HepG2 (cell line): ENCODE measurements around the gene KIAA1755. TPM values are rescaled to one million over a fixed set of nuclear protein-coding genes. Genes with fewer than 3 reads are reported as not detected.
A peak's percentile ranks its signal among the peaks of the same experiment; 100 is the strongest.

Experiments
- CEBPZ ChIP-seq: IDR thresholded peaks from 2 replicates; pipeline ENCODE4 v1.6.1; 2012; ENCODE audit warnings: low read length, improper control_type of control experiment
- GTF2F1 ChIP-seq: fragments of 150-350 bp; IDR thresholded peaks from 2 replicates; pipeline ENCODE4 v1.6.1; 2014; ENCODE audit warnings: low read length
- JARID2 ChIP-seq: sonication (generic); formaldehyde crosslinking; IDR thresholded peaks from 2 replicates; pipeline ENCODE4 v1.8.1; 2023; ENCODE audit warnings: missing genetic modification reagents, inconsistent platforms; ENCODE audit not compliant: insufficient replicate concordance
- MTA1 ChIP-seq: sonication (generic); formaldehyde crosslinking; IDR thresholded peaks from 2 replicates; pipeline ENCODE4 v1.4.0; 2020; ENCODE audit warnings: missing genetic modification reagents, mild to moderate bottlenecking, borderline replicate concordance
- NR0B2 ChIP-seq: sonication (generic); formaldehyde crosslinking; IDR thresholded peaks from 2 replicates; pipeline ENCODE4 v1.4.0; 2020; ENCODE audit warnings: mild to moderate bottlenecking, missing genetic modification reagents
- POLR2A ChIP-seq, 2 experiments: IDR thresholded peaks; 2 replicates each; pipeline ENCODE4 v1.6.1; 2011; ENCODE audit warnings: low read depth in 2 of 2, low read length in 2 of 2, mild to moderate bottlenecking in 1 of 2, moderate library complexity in 1 of 2; ENCODE audit not compliant: insufficient read depth in 1 of 2
- PRDM4 ChIP-seq: sonication (generic); formaldehyde crosslinking; IDR thresholded peaks from 2 replicates; pipeline ENCODE4 v1.9.0; 2021; ENCODE audit warnings: missing genetic modification reagents, borderline replicate concordance
- SP1 ChIP-seq, 2 experiments: fragments of 450-650 bp in 1 of 2; sonication (generic) in 1 of 2; formaldehyde crosslinking in 1 of 2; IDR thresholded peaks; 2 replicates each; pipeline versions ENCODE4 v1.4.0 to v1.6.1; 2016 to 2020; ENCODE audit warnings: missing genetic modification reagents in 1 of 2
- SP5 ChIP-seq: IDR thresholded peaks from 2 replicates; pipeline ENCODE4 v1.6.1; 2016; ENCODE audit warnings: low read depth, borderline replicate concordance
- ZBTB8A ChIP-seq: sonication (generic); formaldehyde crosslinking; IDR thresholded peaks from 2 replicates; pipeline ENCODE4 v1.4.0; 2020; ENCODE audit warnings: mild to moderate bottlenecking, low read depth, missing genetic modification reagents, borderline replicate concordance
- ZKSCAN1 ChIP-seq: fragments of 150-350 bp; IDR thresholded peaks from 2 replicates; pipeline ENCODE4 v1.6.1; 2014; ENCODE audit warnings: low read length
- ZNF160 ChIP-seq: sonication (generic); formaldehyde crosslinking; IDR thresholded peaks from 2 replicates; pipeline ENCODE4 v1.8.0; 2022; ENCODE audit warnings: mild to moderate bottlenecking, inconsistent platforms, missing genetic modification reagents
- ZNF292 ChIP-seq: sonication (generic); formaldehyde crosslinking; IDR thresholded peaks from 2 replicates; pipeline ENCODE4 v1.8.1; 2022; ENCODE audit warnings: mild to moderate bottlenecking, low read depth, missing genetic modification reagents, borderline replicate concordance
- ZNF609 ChIP-seq: sonication (generic); formaldehyde crosslinking; IDR thresholded peaks from 2 replicates; pipeline ENCODE4 v1.4.0; 2020; ENCODE audit warnings: mild to moderate bottlenecking, missing genetic modification reagents, borderline replicate concordance
- polyA plus RNA-seq, 8 experiments: library from polyadenylated mRNA; depleted of rRNA in 3 of 8; stranded (reverse) in 7 of 8; unstranded in 1 of 8; fragments of >200 nt; fragmentation: Illumina TruSeq in 4 of 8; extraction: Trizol in 4 of 8; gene quantifications; 2 replicates each; pipeline versions ENCODE4 v1.2.1 to v1.2.3, GENCODE V29; 2011 to 2016; ENCODE audit warnings: low read depth in 4 of 8, missing spikeins in 1 of 8, mixed read lengths in 1 of 8; ENCODE audit not compliant: insufficient read depth in 1 of 8
- total RNA-seq, 5 experiments: library from RNA; depleted of rRNA; stranded (reverse); fragments of >200 nt; fragmentation: Illumina TruSeq; extraction: Trizol; gene quantifications; 2 replicates each; pipeline ENCODE4 v1.2.3, GENCODE V29; 2016; ENCODE audit warnings: low read depth in 1 of 5
- TF ChIP-seq, protein P1 (sequence below): sonication (generic); formaldehyde crosslinking; IDR thresholded peaks from 2 replicates; pipeline ENCODE4 v1.4.0; 2020; ENCODE audit warnings: mild to moderate bottlenecking, low read depth, missing genetic modification reagents

Gene KIAA1755
- total and polyA plus RNA-seq, 2 of the 13 experiments (the other 11 are each of a cell fraction or from before 2014, with no cell fraction given) = 0.04 TPM; not detected in 1

DNA sequence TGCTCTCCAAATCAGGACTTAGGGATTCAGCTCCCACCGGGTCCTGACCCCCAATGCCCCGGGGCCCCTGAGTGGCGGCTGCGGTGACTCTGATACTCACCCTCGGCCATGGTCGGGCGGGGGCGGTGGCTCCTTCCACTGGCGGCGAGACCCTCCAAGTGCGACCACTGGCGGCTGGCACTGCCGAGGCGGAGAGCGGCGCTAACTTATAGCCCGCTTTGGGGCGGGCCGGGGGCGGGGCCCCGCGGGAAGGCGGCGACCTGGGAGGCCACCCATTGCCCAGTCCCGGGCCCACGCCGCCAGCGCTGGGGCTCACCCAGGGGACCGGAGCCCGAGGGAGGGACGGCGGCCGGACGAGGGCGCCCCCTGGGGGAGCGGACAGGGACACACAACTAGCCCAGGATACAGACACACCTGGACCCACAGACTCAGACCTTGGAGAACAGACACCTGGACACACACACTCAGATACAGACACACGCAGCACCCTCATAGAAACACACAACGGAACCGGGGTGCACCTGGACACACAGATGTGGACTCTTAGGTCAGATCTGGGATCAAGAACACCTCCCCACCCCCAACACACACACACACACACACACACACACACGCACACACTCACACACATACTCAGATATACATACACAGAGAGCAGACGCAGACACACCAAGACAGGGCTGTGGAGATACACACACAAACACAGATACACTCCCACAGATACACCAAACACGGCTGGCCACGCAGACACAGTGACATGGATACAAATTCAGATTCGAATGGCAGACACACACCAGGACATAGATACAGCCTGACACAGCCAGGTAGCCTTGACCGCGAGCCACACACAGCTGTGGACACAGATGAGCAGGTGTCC, 95.2 kb downstream of the KIAA1755 start, which contains the start of gene TGM2 (continued):
- TF ChIP-seq ZNF609 (CRISPR knock-in tag) = peak; percentile 63
- peak in 1 of 2 experiments; percentile 74; a peak in 1 of 4 replicates for TF ChIP-seq POLR2A (IDR thresholded peaks at IDR 0.05; ENCODE audit: insufficient read depth in 1 of 2, low read depth in 2 of 2, low read length in 2 of 2)
- TF ChIP-seq JARID2 (CRISPR knock-in tag) = peak; percentile 42
- TF ChIP-seq PRDM4 (CRISPR knock-in tag) = 0 out of 2 replicates have a peak, but pooled peaks have one; percentile 73
- TF ChIP-seq ZKSCAN1 = peak; percentile 47; the same call in 1 of the 2 replicates
- TF ChIP-seq, protein P1, sequence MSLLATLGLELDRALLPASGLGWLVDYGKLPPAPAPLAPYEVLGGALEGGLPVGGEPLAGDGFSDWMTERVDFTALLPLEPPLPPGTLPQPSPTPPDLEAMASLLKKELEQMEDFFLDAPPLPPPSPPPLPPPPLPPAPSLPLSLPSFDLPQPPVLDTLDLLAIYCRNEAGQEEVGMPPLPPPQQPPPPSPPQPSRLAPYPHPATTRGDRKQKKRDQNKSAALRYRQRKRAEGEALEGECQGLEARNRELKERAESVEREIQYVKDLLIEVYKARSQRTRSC (CRISPR knock-in tag) = peak; percentile 81; the same call in 1 of the 2 replicates
- peak; percentile 99 for TF ChIP-seq ZBTB8A (CRISPR knock-in tag)
- peak; percentile 65; the same call in 1 of the 2 replicates for TF ChIP-seq SP1 (IDR thresholded peaks at IDR 0.05)
- TF ChIP-seq SP1 (CRISPR knock-in tag; IDR thresholded peaks at IDR 0.05) = peak; percentile 82
- TF ChIP-seq CEBPZ = no peak
- TF ChIP-seq SP5 (CRISPR knock-in tag) = peak; percentile 88; the same call in 1 of the 2 replicates
- TF ChIP-seq MTA1 (CRISPR knock-in tag) = peak; percentile 87
- no peak for TF ChIP-seq ZNF292 (CRISPR knock-in tag)
- 0 out of 2 replicates have a peak, but pooled peaks have one; percentile 26 for TF ChIP-seq GTF2F1
- TF ChIP-seq NR0B2 = peak; percentile 81
- peak; percentile 40; the same call in 1 of the 2 replicates for TF ChIP-seq ZNF160 (CRISPR knock-in tag)
